Measurements from ENCODE around the gene PDS5B.
"Not testable (repeated sequence)": the region's sequence is repeated elsewhere in the genome, so short reads cannot be mapped to it uniquely, and the experiment has no call there.

GRCh38 chr13:32826372-32826771 is 240.1 kb downstream of the PDS5B start:
- TF ChIP-seq CHD2 (IDR thresholded peaks at IDR 0.05; ENCODE audit: low read length); CTCF (IDR thresholded peaks at IDR 0.05; ENCODE audit: control extremely low read depth in 1 of 3, insufficient read depth in 1 of 3, low read depth in 1 of 3, low read length in 3 of 3); POLR2A (IDR thresholded peaks at IDR 0.05; ENCODE audit: control extremely low read depth in 1 of 2, low read depth in 2 of 2, low read length in 2 of 2): not testable (repeated sequence)

Measured in H1 (cell line).